ENCODE measurements around the gene WDR12. TPM values are rescaled to one million over a fixed set of nuclear protein-coding genes. Genes with fewer than 3 reads are reported as not detected.
"Not testable (repeated sequence)": the region's sequence is repeated elsewhere in the genome, so short reads cannot be mapped to it uniquely, and the experiment has no call there.

Gene WDR12
- 25.2 and 27.3 TPM in 2 replicates for total RNA-seq (2014; rRNA removed; shearing (Covaris generic))

DNA sequence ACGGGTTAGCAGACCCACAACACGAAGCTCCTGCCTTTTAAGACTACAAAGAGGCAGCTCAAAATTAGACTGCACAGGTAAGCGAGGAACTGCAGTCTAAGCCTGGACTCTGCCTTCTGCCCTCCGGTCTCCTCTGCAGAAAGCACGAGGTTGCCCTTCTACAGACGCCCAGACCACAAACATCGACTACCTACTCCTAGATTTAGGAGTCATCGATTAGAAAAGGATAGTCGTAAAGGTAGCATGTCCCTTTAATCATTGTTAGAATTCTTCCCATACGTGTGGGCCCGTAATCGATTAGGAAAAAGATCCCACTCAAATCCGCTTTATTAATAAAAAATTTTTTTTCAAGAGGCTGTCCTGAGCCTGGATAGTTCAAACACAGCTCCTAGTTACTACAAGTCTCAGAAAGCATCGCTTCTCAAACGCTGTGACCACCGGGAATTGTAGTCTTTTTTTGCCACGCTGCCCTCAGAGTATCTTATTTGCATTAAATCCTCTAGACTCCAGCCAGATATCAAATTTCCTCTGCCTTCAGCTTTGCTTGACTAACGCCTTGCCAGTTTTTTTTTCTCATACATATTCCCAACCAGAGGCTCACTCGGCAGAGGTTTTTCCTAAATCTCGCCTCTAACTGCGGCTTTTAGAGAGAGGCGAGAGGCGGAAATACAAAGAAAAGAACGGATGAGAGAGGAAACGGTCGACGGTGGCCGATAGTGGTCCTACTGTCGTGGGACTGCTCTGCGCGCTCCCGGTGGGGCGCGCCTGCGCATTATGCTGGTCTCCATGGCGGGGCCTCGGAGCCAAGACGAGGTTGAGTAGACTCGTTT lies at the start of gene WDR12, which contains the start of gene CARF:
TSS of gene WDR12 (minus strand) at position 162 of the 830 bp plus-strand sequence. CDS start 197 bp downstream, outside the sequence.
TSS of gene CARF (plus strand) at position 764 of the 830 bp plus-strand sequence. CDS start 29,628 bp downstream, outside the sequence.
- peak; percentile 97 for DNase-seq (ENCODE audit: low spot score)

DNA sequence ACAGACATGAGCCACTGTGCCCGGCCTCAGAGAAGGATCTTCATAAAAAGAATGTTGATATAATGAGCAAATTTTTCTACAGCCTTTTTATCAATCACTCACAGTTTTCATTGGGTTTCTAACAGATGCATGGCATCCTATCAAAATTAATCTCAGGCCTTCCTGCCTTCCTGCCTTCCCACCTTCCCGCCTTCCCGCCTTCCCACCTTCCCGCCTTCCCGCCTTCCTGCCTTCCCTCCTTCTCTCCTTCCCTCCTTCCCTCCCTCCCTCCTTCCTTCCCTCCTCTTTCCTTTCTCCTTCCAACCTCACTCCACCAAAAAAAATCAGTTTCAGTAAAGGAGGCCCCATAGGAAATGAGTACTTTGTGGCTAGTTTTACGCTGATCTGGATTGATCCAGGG lies 49.1 kb upstream of the WDR12 start:
- no peak for DNase-seq (ENCODE audit: low spot score)

DNA sequence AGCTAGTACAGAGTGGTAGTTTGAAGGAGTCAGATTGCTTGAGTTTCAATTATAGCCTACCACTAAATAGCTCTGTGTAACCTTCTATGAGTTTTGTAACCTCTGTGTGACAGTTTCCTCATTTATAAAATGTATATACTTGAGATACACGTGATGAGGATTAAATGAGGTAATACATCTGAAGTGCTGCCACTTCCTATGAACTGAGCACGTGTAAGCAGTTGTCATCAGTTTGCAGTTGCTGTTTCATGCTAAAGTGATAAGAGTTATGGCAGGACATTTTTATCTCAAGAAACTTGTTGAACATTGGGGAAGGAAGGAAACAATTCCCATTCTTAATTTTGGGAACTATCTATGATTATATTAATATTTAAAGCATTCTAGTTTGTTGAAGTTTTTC lies 39.1 kb upstream of the WDR12 start:
- no peak for DNase-seq (ENCODE audit: low spot score)

DNA sequence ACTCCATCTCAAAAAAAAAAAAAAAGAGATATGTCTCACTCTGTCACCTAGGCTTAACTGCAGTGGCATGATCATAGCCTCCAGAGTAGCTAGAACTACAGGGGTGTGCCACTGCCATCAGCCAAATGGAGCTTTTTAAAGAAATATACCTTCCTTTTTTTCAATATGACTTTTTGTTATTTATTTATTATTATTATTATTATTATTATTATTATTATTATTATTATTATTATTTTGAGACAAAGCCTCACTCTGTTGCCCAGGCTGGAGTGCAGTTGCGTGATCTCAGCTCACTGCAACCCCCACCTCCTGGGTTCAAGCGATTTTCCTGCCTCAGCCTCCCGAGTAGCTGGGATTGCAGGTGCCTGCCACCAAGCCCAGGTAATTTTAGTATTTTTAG lies 37.9 kb upstream of the WDR12 start:
- DNase-seq (ENCODE audit: low spot score), result not testable (repeated sequence)

- no peak for DNase-seq (ENCODE audit: low spot score)
Observed at GRCh38 chr2:202945497-202945896, 34.0 kb upstream of the WDR12 start.

GRCh38 chr2:202944816-202945215 lies 33.3 kb upstream of the WDR12 start:
- no peak for DNase-seq (ENCODE audit: low spot score)

DNA sequence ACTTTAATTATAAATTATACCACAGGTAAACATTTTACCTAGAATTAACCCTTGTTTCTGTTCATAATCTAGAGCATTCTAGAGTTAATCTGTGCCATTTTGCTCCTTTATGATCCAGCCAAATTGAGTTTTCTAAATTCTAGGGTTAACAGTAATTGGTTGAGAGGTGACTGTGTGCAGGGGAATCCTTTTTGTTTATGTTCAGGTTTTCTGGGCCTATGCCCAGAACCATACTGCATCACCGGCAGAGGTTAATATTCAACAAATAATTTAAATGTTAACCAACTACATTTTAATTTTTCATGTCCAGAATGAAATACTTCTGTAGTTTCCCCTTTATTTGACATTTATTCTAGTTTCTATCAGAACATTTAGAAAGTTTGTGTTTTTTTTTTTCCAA lies 32.9 kb upstream of the WDR12 start:
- DNase-seq (ENCODE audit: low spot score), result no peak

DNA sequence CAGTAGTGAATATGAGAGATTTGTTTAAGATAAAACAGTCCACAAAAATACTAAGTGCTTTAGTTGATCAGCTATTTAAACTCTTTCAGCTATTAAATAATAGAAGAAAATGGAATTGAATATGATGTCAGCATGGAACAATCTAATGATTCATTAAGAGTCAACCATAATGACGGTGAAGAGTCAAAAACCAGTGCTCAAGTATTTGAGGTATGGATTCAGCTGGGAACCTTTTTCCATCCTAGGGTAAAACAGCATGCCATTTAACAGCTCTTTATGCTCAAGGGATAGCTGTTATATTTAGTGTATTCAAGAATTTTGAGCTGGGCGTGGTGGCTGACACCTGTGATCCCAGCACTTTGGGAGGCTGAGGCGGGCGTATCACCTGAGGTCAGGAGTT lies 30.3 kb upstream of the WDR12 start:
- DNase-seq (ENCODE audit: low spot score), result no peak

- DNase-seq (ENCODE audit: low spot score), result no peak
Observed at GRCh38 chr2:202938960-202939359, 27.5 kb upstream of the WDR12 start.

- DNase-seq (ENCODE audit: low spot score), result no peak
Observed at GRCh38 chr2:202934456-202934855, 23.0 kb upstream of the WDR12 start.

GRCh38 chr2:202933958-202934357 lies 22.5 kb upstream of the WDR12 start:
- DNase-seq (ENCODE audit: low spot score), result no peak

- no peak for DNase-seq (ENCODE audit: low spot score)
Observed at GRCh38 chr2:202933139-202933510, 21.7 kb upstream of the WDR12 start.

DNA sequence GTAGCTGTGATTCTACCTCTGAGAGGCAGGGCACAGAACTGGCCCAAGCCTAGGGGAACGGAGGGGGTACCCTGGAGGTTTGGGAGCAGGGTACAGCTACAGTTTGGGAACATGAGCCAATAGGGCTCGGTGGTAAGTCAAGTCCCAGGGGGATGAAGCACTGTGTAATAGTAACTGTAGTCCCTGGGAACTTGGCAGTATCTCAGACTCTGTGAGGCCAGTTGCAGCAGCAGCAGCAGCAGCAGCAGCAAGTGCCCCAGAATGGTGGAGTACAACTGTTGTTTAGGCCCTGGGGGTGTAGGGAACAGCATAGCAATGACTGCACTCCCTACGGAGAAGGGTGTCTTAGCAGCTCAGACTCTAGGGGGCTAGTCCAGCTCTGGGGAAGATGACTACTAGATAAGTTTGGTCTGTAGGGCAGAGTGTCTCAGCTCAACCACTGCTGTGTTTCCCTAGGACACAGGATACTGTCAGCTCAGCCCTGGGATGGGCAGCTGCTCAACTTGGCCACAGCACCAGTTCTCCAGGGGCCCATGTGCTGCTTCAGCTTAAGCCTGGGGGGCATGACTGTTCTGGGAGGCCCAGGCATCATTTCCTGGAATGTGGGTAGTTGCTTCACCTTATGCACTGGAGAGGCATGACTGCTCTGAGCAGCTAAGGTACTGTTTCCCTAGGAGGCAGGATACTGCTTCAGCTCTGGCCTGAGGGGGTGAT lies 21.1 kb upstream of the WDR12 start:
- no peak for DNase-seq (ENCODE audit: low spot score)

- no peak for DNase-seq (ENCODE audit: low spot score)
Observed at GRCh38 chr2:202918860-202919259, 7.4 kb upstream of the WDR12 start.

DNA sequence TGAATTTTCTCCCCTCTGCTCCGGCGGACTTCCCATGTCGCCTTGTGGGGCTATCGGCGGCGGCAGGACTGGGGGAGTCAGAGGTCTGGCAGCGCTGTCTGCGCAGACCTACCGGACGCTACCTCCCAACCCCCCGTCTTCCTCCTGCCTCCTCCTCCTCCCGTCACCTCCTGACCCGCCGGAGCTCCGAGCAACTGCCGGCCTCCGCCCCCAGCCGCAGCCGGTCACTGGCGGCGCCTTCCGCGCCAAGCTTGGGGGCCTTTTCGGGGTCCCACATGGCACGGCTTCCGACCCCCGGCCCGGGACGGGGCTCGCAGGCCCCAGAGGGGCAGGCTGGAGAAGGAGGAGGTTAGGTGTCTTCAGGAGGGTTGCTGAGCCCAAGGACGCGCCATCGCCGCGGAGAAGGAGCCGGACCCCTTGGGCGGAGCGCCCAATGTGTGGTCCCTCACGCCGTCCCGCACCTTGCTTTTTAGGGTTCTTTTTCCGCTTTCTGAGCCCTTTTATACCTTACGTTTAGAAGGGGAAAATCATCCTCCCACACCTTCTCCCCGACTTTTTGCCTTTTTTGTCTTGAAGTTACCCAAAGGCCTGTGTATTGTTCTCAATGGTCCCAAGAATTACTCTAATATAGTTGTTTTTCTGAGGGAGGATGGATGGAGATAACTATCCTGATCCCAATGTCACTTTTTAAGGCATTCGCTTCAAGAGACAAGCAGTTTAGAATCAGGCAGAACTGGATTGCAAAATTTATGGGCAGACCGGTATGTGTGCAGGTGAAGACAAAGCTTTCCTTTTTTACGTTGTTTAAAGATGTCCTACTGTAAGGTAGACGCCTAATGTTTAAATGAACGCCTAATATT lies 1.1 kb upstream of the WDR12 start:
- peak; percentile 28 for DNase-seq (ENCODE audit: low spot score)

GRCh38 chr2:202911203-202911511 lies 316 bp downstream of the WDR12 start:
- DNase-seq (ENCODE audit: low spot score), result no peak

DNA sequence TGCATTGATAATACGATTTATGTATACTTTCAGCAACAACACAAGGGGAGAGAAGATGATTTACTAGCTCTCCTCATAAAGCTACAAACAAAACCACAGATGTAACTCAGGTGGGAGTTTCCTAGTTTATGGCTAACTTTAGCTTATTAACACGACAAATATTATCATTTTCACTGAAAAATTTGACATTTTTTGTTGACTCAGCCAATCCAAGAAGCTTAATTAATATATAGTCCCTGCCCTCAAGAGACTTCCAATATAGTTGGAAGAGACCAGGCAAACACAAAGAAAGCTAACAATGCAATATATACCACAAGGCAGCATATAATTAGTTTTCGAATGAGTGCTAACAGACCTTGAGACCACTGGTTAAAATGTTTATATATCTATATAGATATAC lies 775 bp downstream of the WDR12 start:
- DNase-seq (ENCODE audit: low spot score), result peak; percentile 11

- not testable (repeated sequence) for DNase-seq (ENCODE audit: low spot score)
Observed at GRCh38 chr2:202910250-202910649, 1.2 kb downstream of the WDR12 start.

GRCh38 chr2:202909394-202910192 lies 1.9 kb downstream of the WDR12 start:
- DNase-seq (ENCODE audit: low spot score), result no peak

- DNase-seq (ENCODE audit: low spot score), result no peak
Observed at GRCh38 chr2:202908186-202908585, 3.3 kb downstream of the WDR12 start.

DNA sequence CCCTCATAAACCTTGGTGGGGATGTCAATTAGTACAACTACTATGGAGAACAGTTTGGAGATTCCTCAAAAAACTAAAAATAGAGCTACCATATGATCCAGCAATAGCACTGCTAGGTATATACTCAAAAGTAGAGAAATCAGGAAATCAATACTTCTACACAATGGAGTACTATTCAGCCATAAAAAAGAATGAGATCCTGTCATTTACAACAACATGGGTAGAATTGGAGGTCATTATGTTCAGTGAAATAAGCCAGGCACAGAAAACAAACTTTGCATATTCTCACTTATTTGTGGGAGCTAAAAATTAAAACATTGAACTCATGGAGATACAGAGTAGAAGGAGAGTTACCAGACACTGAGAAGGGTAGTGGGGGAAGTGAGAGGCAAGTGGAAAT lies 6.0 kb downstream of the WDR12 start:
- DNase-seq (ENCODE audit: low spot score), result not testable (repeated sequence)

Measured in HT-29 (cell line).